H1 (cell line): ENCODE measurements around the gene USP17L19. TPM values are rescaled to one million over a fixed set of nuclear protein-coding genes. Genes with fewer than 3 reads are reported as not detected.
"Not testable (repeated sequence)": the region's sequence is repeated elsewhere in the genome, so short reads cannot be mapped to it uniquely, and the experiment has no call there.

Experiments
- CTCF ChIA-PET: fragments of 300-600 bp; sonication (Branson Sonifier 250); formaldehyde crosslinking; loops from one replicate; lab custom pipeline; 2021; ENCODE audit not compliant: partially characterized antibody; lab: Charles Lee
- POLR2A ChIA-PET: fragments of 300-600 bp; sonication (Branson Sonifier 250); formaldehyde crosslinking; loops from one replicate; lab custom pipeline; 2021; ENCODE audit warnings: inconsistent platforms; ENCODE audit not compliant: partially characterized antibody; lab: Charles Lee
- DNase-seq, 2 experiments: peaks; one replicate each; pipeline versions ENCODE4 v3.0.0 to v3.0.0-alpha.2; 2010 to 2022; ENCODE audit warnings: low spot score in 2 of 2, low read depth in 1 of 2, mixed read lengths in 1 of 2
- FAIRE-seq: peaks from 2 replicates; lab custom pipeline; 2011; peaks lifted over from hg19 to GRCh38; lab: Jason Lieb, UNC
- H2AFZ ChIP-seq: 2 replicates; pipeline ENCODE4 v1.8.1; 2012; ENCODE audit warnings: low read length, inconsistent platforms
- H2AK5ac ChIP-seq: 2 replicates; pipeline ENCODE4 v1.6.1; 2013; ENCODE audit warnings: low read depth, low read length
- H2BK120ac ChIP-seq: replicated peaks from 2 replicates; pipeline ENCODE3; 2013; ENCODE audit warnings: low read depth, low read length, inconsistent platforms
- H2BK12ac ChIP-seq: 2 replicates; pipeline ENCODE4 v1.6.1; 2013; ENCODE audit warnings: low read depth, low read length
- H2BK15ac ChIP-seq: 2 replicates; pipeline ENCODE4 v1.6.1; 2013; ENCODE audit warnings: low read length
- H2BK20ac ChIP-seq: 2 replicates; pipeline ENCODE4 v1.6.1; 2013; ENCODE audit warnings: low read length
- H2BK5ac ChIP-seq: 2 replicates; pipeline ENCODE4 v1.6.1; 2013; ENCODE audit warnings: low read depth, low read length
- H3K14ac ChIP-seq: 2 replicates; pipeline ENCODE4 v1.6.1; 2013; ENCODE audit warnings: inconsistent platforms; ENCODE audit not compliant: insufficient read length
- H3K18ac ChIP-seq: 2 replicates; pipeline ENCODE4 v1.6.1; 2013; ENCODE audit warnings: low read length; ENCODE audit errors: extremely low read depth
- H3K23ac ChIP-seq: 2 replicates; pipeline ENCODE4 v1.6.1; 2013; ENCODE audit warnings: inconsistent platforms; ENCODE audit not compliant: insufficient read length
- H3K23me2 ChIP-seq: 2 replicates; pipeline ENCODE4 v1.6.1; 2013; ENCODE audit warnings: low read depth, low read length
- H3K27ac ChIP-seq: 2 replicates; pipeline ENCODE4 v1.6.1; 2011; ENCODE audit warnings: low read depth, low read length, inconsistent platforms
- H3K27me3 ChIP-seq, 4 experiments: replicated peaks in 1 of 4; 1 replicate in 1 of 4; 2 replicates in 3 of 4; pipeline versions ENCODE4 v1.6.1 to v1.8.1; 2011 to 2013; ENCODE audit warnings: low read length in 3 of 4, mild to moderate bottlenecking in 3 of 4, inconsistent platforms in 2 of 4, mixed read lengths in 2 of 4, moderate library complexity in 1 of 4; ENCODE audit not compliant: control insufficient read depth in 3 of 4, insufficient read depth in 3 of 4; ENCODE audit errors: extremely low read depth in 1 of 4
- H3K36me3 ChIP-seq, 4 experiments: 2 replicates each; pipeline versions ENCODE4 v1.6.1 to v1.8.1; 2011 to 2013; ENCODE audit warnings: mild to moderate bottlenecking in 4 of 4, low read length in 3 of 4, moderate library complexity in 2 of 4, control low read depth in 1 of 4, inconsistent platforms in 1 of 4; ENCODE audit not compliant: insufficient read depth in 4 of 4, control insufficient read depth in 2 of 4
- H3K4ac ChIP-seq: replicated peaks from 2 replicates; pipeline ENCODE3; 2013; ENCODE audit warnings: low read length, low read depth, mixed read lengths, inconsistent platforms; ENCODE audit not compliant: insufficient read length
- H3K4me1 ChIP-seq, 4 experiments: replicated peaks in 1 of 4; 1 replicate in 1 of 4; 2 replicates in 3 of 4; pipeline versions ENCODE4 v1.6.1 to v1.8.1; 2011 to 2013; ENCODE audit warnings: low read length in 3 of 4, inconsistent platforms in 2 of 4, mixed read lengths in 1 of 4; ENCODE audit not compliant: insufficient read depth in 4 of 4, control insufficient read depth in 3 of 4
- H3K4me2 ChIP-seq, 2 experiments: 2 replicates each; pipeline versions ENCODE4 v1.6.1 to v1.8.1; 2011 to 2013; ENCODE audit warnings: low read depth in 2 of 2, low read length in 2 of 2, control low read depth in 1 of 2, inconsistent platforms in 1 of 2, mild to moderate bottlenecking in 1 of 2; ENCODE audit not compliant: insufficient read depth in 1 of 2
- H3K4me3 ChIP-seq, 4 experiments: fragments of 200-600, 300-600 bp in 1 of 4; sonication (generic), shearing (Covaris generic), sonication (Bioruptor Twin) in 1 of 4; 2 replicates each; pipeline versions ENCODE4 v1.5.1 to v1.8.1; 2011 to 2016; ENCODE audit warnings: low read length in 4 of 4, low read depth in 3 of 4, control low read depth in 2 of 4, inconsistent platforms in 2 of 4, mild to moderate bottlenecking in 2 of 4, mixed read lengths in 1 of 4, moderate library complexity in 1 of 4; ENCODE audit not compliant: insufficient read depth in 2 of 4; ENCODE audit errors: extremely low read depth in 1 of 4
- H3K56ac ChIP-seq: replicated peaks from 2 replicates; pipeline ENCODE3; 2013; ENCODE audit warnings: low read depth, mild to moderate bottlenecking, mixed read lengths, low read length, inconsistent platforms; ENCODE audit not compliant: insufficient read length
- H3K79me1 ChIP-seq: 2 replicates; pipeline ENCODE4 v1.6.1; 2013; ENCODE audit warnings: low read depth, low read length, control low read depth
- H3K79me2 ChIP-seq, 2 experiments: 2 replicates each; pipeline versions ENCODE4 v1.6.1 to v1.8.1; 2012 to 2013; ENCODE audit warnings: low read length in 2 of 2, mild to moderate bottlenecking in 2 of 2, inconsistent platforms in 1 of 2; ENCODE audit not compliant: insufficient read depth in 2 of 2, control insufficient read depth in 1 of 2
- H3K9ac ChIP-seq, 4 experiments: replicated peaks in 1 of 4; 1 replicate in 1 of 4; 2 replicates in 3 of 4; pipeline versions ENCODE4 v1.6.1 to v1.8.1; 2011 to 2013; ENCODE audit warnings: low read depth in 3 of 4, low read length in 3 of 4, control low read depth in 2 of 4, mild to moderate bottlenecking in 2 of 4, moderate library complexity in 2 of 4, inconsistent platforms in 1 of 4; ENCODE audit errors: extremely low read depth in 1 of 4
- H3K9me3 ChIP-seq, 2 experiments: 2 replicates each; pipeline versions ENCODE4 v1.6.1 to v1.8.1; 2012 to 2013; ENCODE audit warnings: mild to moderate bottlenecking in 2 of 2, moderate library complexity in 2 of 2, control low read depth in 1 of 2, inconsistent platforms in 1 of 2, low read depth in 1 of 2, low read length in 1 of 2, mixed read lengths in 1 of 2; ENCODE audit not compliant: insufficient read depth in 2 of 2
- H4K20me1 ChIP-seq, 2 experiments: replicated peaks in 1 of 2; 2 replicates each; pipeline versions ENCODE3 to v1.8.1; 2011 to 2013; ENCODE audit warnings: inconsistent platforms in 2 of 2, low read length in 2 of 2, mild to moderate bottlenecking in 1 of 2; ENCODE audit not compliant: insufficient read depth in 2 of 2, control insufficient read depth in 1 of 2
- H4K5ac ChIP-seq: 2 replicates; pipeline ENCODE4 v1.6.1; 2013; ENCODE audit warnings: low read length, low read depth, mixed read lengths, inconsistent platforms; ENCODE audit not compliant: insufficient read length
- H4K8ac ChIP-seq: 2 replicates; pipeline ENCODE4 v1.8.0; 2013; ENCODE audit warnings: mild to moderate bottlenecking, moderate library complexity, low read length, inconsistent platforms; ENCODE audit not compliant: insufficient read depth; ENCODE audit errors: extremely low read depth
- H4K91ac ChIP-seq: replicated peaks from 2 replicates; pipeline ENCODE3; 2013; ENCODE audit warnings: low read length, mixed read lengths, inconsistent platforms; ENCODE audit not compliant: insufficient read length
- WGBS, 2 experiments: shearing (Covaris generic) in 1 of 2; methylation state at CpG; one replicate each; pipeline versions ENCODE4 v1.1.6 to v1.1.7; 2013 to 2015; ENCODE audit warnings: low lambda C conversion rate in 2 of 2, mixed read lengths in 2 of 2, inconsistent platforms in 1 of 2, low coverage in 1 of 2, missing lambda C conversion rate in 1 of 2; ENCODE audit not compliant: insufficient replicate concordance in 2 of 2, insufficient coverage in 1 of 2, insufficient read length in 1 of 2; ENCODE audit errors: extremely low coverage in 1 of 2, missing lambda C conversion rate in 1 of 2; 5-methylcytosine and 5-hydroxymethylcytosine counted together
- polyA plus RNA-seq, 7 experiments: library from polyadenylated mRNA; depleted of rRNA in 3 of 7; stranded (reverse) in 5 of 7; unstranded in 2 of 7; fragments of >200 nt in 5 of 7; fragments of 200-250 nt in 2 of 7; gene quantifications; 1 replicate in 5 of 7; 2 replicates in 1 of 7; 4 replicates in 1 of 7; pipeline versions ENCODE4 v1.2.1 to v1.2.3, GENCODE V29; 2011 to 2013; ENCODE audit warnings: missing spikeins in 2 of 7, mixed read lengths in 2 of 7
- total RNA-seq: library from RNA; stranded (reverse); fragmentation: NEBNext Ultra II Directional; extraction: Animal tissue kit (Norgen Biotek cat#: 25700); gene quantifications from 2 replicates; pipeline ENCODE4 v1.2.1, GENCODE V29; 2021

The USP17L19 gene
- total and polyA plus RNA-seq, 2 of the 8 experiments (the other 6 are each of a cell fraction or from before 2014, with no cell fraction given), result not detected

DNA sequence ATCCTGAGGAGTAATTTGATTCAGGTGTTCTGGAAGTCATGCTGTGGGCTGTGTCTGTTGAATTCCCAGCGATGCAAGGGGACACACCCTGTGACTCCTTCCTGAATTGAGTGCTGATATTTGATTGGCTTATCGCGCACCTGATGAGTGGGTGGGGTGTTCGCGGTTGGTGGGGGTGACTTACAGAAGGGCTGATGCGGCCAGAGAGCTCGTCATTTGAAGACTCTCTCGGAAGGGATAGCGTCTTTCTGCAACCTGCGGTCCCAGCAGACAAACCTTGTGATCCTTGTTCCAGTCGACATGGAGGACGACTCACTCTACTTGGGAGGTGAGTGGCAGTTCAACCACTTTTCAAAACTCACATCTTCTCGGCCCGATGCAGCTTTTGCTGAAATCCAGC is 9.6 kb upstream of the USP17L19 start, which contains the start of gene USP17L17:
TSS of gene USP17L17 (plus strand) at position 301 of the 400 bp plus-strand sequence. CDS start at position 301, 0 bp downstream.
- FAIRE-seq, H4K20me1 ChIP-seq, H3K18ac ChIP-seq, H3K4me2 ChIP-seq, H3K4me3 ChIP-seq, H2AFZ ChIP-seq, H2BK120ac ChIP-seq, H3K23ac ChIP-seq, CTCF ChIA-PET, H3K9ac ChIP-seq, H2BK15ac ChIP-seq, H4K8ac ChIP-seq, H3K79me2 ChIP-seq, H3K27ac ChIP-seq, H3K36me3 ChIP-seq, H3K27me3 ChIP-seq, H4K5ac ChIP-seq, H3K4ac ChIP-seq, H2BK12ac ChIP-seq, H3K23me2 ChIP-seq, H2BK5ac ChIP-seq, H3K14ac ChIP-seq, H3K4me1 ChIP-seq, H3K56ac ChIP-seq, H2BK20ac ChIP-seq, H4K91ac ChIP-seq, H2AK5ac ChIP-seq, POLR2A ChIA-PET, DNase-seq, H3K79me1 ChIP-seq: not testable (repeated sequence)
- WGBS, 2 experiments, result 88% methylated on average over 6 of the region's 14 CpGs; no CpG with 5 or more reads in 1 of the 2 experiments
- peaks cover 3 to 12% of the 10 kb centered on the region in 2 experiments; a peak in 2 of 4 replicates for H3K9me3 ChIP-seq

- FAIRE-seq, H2AFZ ChIP-seq: not testable (repeated sequence)
- 93% methylated on average over 22 of the region's 26 CpGs; no CpG with 5 or more reads in 1 of the 2 experiments for WGBS, 2 experiments
Measured at GRCh38 chr4:9247953-9248680, 5.1 kb upstream of the USP17L19 start, which contains the start of gene USP17L18. Gene USP17L18, plus strand, starts transcription at chr4:9248630. Its CDS starts 0 bp downstream, at chr4:9248630.

More at GRCh38 chr4:9247953-9248680, 5.1 kb upstream of the USP17L19 start, which contains the start of gene USP17L18:
- H3K9ac ChIP-seq, H3K36me3 ChIP-seq, H4K20me1 ChIP-seq, H3K27me3 ChIP-seq, H2BK20ac ChIP-seq, H3K4me3 ChIP-seq, H2AK5ac ChIP-seq, H3K23me2 ChIP-seq, H3K4ac ChIP-seq, H4K5ac ChIP-seq, H4K91ac ChIP-seq, H3K14ac ChIP-seq, H3K18ac ChIP-seq, H2BK5ac ChIP-seq, POLR2A ChIA-PET, H2BK120ac ChIP-seq, H3K9me3 ChIP-seq, H3K4me1 ChIP-seq, CTCF ChIA-PET, H4K8ac ChIP-seq, H3K23ac ChIP-seq, H3K27ac ChIP-seq, H3K4me2 ChIP-seq, H3K79me2 ChIP-seq, H3K79me1 ChIP-seq, DNase-seq, H2BK15ac ChIP-seq, H2BK12ac ChIP-seq, H3K56ac ChIP-seq: not testable (repeated sequence)
